GM18517 (cell line): ENCODE data around the gene ZNF732.
"Not testable (repeated sequence)": the region's sequence is repeated elsewhere in the genome, so short reads cannot be mapped to it uniquely, and the experiment has no call there.

Source experiments
- ATAC-seq: cut with Tn5 transposase; IDR thresholded peaks from one replicate; pipeline ENCODE4 v1.9.1; 2021; ENCODE audit warnings: mild to moderate bottlenecking, moderate library complexity; ENCODE audit not compliant: unreplicated experiment

ZNF732 gene

GRCh38 chr4:304969-305680, at the start of gene ZNF732:
TSS of gene ZNF732 (minus strand) at chr4:305474. CDS start at chr4:305310, 164 bp downstream.
- ATAC-seq, result no peak

- no peak for ATAC-seq
Observed at GRCh38 chr4:340011-340410, 34.7 kb upstream of the ZNF732 start.

- no peak for ATAC-seq
Observed at GRCh38 chr4:338759-339097, 33.5 kb upstream of the ZNF732 start.

GRCh38 chr4:337932-338758, 32.9 kb upstream of the ZNF732 start:
- peak; percentile 30 for ATAC-seq

- peak; percentile 97 for ATAC-seq
Observed at GRCh38 chr4:337143-337931, 32.1 kb upstream of the ZNF732 start, which contains the start of gene ZNF141. TSS of gene ZNF141 (plus strand) at chr4:337814. CDS start at chr4:337984, 170 bp downstream.

GRCh38 chr4:336893-337142, 31.5 kb upstream of the ZNF732 start:
- no peak for ATAC-seq

GRCh38 chr4:336099-336892, 31.0 kb upstream of the ZNF732 start:
- ATAC-seq, result no peak

- no peak for ATAC-seq
Observed at GRCh38 chr4:335515-335914, 30.2 kb upstream of the ZNF732 start.

- ATAC-seq, result no peak
Observed at GRCh38 chr4:328729-329128, 23.5 kb upstream of the ZNF732 start.

GRCh38 chr4:314296-314903, 9.1 kb upstream of the ZNF732 start:
- ATAC-seq, result no peak

GRCh38 chr4:309807-310206, 4.5 kb upstream of the ZNF732 start:
- ATAC-seq, result no peak

GRCh38 chr4:306551-306961, 1.3 kb upstream of the ZNF732 start:
- no peak for ATAC-seq

GRCh38 chr4:304516-304915, 758 bp downstream of the ZNF732 start:
- not testable (repeated sequence) for ATAC-seq

- no peak for ATAC-seq
Observed at GRCh38 chr4:302381-302780, 2.9 kb downstream of the ZNF732 start.

GRCh38 chr4:294732-295131, 10.5 kb downstream of the ZNF732 start:
- no peak for ATAC-seq

GRCh38 chr4:288891-289290, 16.4 kb downstream of the ZNF732 start:
- no peak for ATAC-seq

- no peak for ATAC-seq
Observed at GRCh38 chr4:273309-274017, 31.8 kb downstream of the ZNF732 start.

GRCh38 chr4:271492-272103, 33.7 kb downstream of the ZNF732 start:
- ATAC-seq, result no peak

GRCh38 chr4:259240-259639, 46.0 kb downstream of the ZNF732 start:
- ATAC-seq, result not testable (repeated sequence)
